HG03354 (cell line): ENCODE measurements around the gene SLC12A5.
A peak's percentile ranks its signal among the peaks of the same experiment; 100 is the strongest.
"Not testable (repeated sequence)": the region's sequence is repeated elsewhere in the genome, so short reads cannot be mapped to it uniquely, and the experiment has no call there.

Experiments used
- ATAC-seq: cut with Tn5 transposase; IDR thresholded peaks from one replicate; pipeline ENCODE4 v1.9.1; 2021; ENCODE audit warnings: mild to moderate bottlenecking; ENCODE audit not compliant: unreplicated experiment, poor library complexity, severe bottlenecking

SLC12A5 gene

DNA sequence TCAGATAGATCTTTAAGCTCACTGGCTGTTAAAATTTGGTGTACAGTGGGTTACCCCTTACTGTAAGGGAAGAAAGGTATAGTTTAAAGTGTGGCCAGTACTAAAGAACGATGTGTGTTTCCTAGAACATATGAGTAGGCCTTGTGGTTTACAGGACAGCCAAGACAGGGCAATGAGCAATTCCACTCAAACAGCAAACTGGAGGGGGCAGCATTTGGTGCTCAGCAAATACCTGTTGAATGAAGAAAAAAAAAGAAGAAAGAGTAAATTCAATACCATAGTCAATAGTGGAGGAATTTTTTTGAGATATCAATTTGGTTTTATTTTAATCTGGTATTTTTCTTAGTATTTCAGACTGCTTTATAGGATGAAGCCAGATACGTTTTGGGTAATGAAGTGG is 64.5 kb downstream of the SLC12A5 start:
- ATAC-seq, result no peak

DNA sequence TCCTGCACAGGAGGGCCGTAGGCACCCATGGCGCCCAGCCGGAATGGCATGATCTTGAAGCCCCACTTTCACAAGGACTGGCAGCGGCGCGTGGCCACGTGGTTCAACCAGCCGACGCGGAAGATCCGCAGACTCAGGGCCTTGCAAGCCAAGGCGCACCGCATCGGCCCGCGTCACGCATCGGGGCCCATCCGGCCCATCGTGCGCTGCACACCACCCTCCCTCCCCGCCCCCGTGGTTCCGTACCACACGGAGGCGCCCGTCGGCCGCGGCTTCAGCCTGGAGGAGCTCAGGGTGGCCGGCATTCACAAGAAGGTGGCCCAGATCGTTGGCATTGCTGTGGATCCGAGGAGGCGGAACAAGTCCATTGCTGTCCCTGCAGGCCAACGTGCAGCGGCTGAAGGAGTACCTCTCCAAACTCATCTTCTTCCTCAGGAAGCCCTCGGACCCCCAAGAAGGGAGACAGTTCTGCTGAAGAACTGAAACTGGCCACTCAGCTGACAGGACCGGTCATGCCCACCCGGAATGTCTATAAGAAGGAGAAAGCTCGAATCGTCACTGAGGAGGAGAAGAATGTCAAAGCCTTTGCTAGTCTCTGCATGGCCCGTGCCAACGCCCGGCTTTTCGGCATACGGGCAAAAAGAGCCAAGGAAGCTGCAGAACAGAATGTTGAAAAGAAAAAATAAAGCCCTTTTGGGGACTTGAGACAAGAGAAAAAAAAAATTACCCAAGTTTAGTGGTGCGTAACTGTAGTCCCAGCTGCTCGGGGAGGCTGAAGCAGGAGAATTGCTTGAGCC is 70.7 kb downstream of the SLC12A5 start:
- no peak for ATAC-seq

DNA sequence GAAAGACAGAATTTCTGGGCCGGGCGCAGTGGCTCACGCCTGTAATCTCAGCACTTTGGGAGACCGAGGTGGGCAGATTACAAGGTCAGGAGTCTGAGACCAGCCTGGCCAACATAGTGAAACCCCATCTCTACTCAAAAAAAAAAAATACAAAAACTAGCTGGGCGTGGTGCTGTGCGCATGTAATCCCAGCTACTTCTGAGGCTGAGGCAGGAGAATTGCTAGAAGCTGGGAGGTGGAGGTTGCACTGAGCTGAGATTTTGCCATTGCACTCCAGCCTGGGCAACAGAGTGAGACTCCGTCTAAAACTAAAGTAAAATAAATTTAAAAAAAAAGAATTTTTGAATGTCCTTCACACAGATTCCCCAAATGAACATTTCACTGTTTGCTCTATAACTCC is 71.4 kb downstream of the SLC12A5 start:
- not testable (repeated sequence) for ATAC-seq

DNA sequence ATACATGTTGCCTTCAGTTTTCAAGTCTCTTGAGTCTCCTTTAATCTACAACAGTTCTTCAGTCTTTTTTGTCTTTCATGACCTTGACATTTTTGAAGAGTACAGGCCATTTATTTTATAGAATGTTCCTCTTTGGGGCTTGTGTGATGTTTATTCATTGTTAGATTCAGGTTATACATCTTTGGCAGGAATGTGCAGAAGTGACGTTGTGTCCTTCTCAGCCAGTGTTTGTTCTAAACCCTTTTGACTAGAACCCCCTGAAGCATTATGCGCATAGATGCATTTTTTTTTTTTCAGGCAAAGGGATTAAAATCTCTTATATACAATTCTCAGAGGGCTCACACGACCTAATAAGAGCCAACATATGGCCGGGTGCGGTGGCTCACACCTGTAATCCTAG is 72.0 kb downstream of the SLC12A5 start:
- no peak for ATAC-seq

DNA sequence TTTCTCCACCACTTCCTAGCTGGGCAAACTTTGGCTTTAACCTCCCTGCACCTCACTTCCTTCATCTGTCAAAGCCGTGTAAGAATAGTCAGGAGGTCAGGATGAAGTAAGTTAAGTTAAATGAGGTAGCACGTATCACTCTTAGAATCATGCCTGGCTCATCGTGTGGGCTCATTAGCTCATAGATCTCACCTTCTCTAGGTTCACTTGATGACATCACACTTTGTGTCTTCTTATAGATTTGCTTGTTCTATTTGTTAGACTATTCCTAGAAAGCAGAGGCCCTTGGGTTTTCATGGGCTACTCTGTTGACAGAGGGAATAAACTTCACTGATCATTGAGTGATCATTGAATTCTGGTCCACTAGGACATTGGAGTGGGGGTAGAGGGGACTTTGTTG is 72.9 kb downstream of the SLC12A5 start:
- ATAC-seq, result no peak

DNA sequence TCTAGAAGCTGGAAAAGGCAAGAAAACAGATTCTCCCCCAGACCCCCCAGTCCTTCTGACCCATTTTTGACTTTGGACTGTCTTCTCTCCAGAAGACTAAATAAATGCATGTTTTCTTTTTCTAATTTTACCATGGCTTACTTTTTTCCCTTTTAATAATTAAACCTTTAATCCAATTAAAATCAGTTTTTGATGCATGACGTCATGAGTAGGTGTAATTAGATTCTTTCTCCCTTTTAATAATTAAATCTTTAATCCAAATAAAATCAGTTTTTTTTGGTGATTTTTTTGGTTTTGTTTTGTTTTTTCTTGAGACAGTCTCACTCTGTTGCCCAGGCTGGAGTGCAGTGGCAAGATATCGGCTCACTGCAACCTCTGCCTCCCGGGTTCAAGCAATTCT is 73.9 kb downstream of the SLC12A5 start:
- ATAC-seq, result no peak

DNA sequence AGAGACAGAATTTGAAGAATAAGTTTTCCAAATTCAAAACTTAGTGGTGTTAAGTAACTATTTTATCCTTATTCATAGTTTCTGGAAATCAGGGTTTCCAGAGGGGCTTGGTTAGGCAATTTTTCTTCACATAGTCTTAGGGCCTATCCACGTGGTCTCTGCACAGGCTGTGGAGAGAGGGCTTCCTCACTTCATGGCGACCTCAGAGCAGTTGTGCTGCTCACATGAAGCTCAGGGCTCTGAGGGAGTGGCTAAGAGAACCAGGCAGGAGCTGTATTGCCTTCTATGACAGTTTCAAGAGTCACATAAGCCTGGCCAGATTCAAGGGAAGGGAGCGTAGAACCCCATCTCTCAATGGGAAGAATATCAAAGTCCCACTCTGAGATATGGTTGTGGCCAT is 75.2 kb downstream of the SLC12A5 start:
- ATAC-seq, result no peak

DNA sequence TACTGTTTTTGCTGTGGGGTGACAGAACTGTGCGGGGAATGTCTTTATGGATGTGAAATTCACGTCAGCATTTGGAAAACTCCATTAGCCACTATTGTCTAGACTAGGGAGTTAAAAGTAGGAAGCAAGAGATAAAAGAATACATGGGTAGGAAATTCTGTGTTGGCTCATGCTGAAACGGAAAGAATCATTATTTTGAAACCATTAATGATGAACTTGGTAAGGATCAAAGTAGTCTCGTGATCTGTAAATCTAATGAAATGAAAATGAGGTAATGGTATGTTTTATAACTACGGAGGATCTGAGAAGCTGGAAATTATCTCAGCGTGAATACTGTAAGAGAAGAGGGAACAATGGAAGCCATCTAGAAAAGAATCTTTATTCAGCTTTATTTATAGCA is 78.0 kb downstream of the SLC12A5 start:
- no peak for ATAC-seq

DNA sequence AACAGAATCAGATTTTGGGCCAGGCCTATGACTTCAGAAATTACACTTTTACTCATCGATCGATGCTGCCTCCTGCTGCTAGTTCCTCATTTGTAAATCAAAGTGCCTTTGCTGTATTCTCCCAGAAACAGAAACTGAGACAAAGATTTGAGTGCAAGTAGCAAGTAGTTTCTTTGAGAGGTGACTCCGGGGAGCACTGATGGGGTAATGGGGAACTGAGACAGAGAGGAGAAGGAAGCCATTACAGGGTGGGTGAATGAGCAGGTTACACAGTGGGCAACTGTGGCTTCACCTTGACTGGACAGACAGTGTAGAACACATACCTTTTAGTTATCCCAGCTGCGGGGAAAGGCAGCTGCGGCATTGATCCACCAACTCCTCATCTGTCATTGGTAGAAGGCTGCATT is 79.4 kb downstream of the SLC12A5 start:
- ATAC-seq, result peak; percentile 86

DNA sequence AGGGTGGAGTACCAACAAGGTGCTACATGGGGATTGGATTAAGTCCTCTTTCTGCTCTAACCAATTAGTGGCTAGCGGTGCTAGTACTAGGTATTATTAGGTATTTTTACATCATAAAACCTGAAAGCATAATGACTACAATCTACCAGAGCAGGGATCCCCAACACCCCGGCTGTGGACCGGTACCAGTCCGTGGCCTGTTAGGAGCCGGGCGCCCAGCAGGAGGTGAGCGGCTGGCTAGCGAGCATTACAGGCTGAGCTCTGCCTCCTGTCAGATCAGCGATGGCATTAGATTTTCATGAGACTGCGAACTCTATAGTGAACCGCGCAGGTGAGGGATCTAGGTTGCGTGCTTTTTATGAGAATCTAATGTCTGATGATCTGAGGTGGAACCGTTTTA is 80.0 kb downstream of the SLC12A5 start:
- ATAC-seq, result no peak
